ENCODE measurements around the gene MEX3D. TPM values are rescaled to one million over a fixed set of nuclear protein-coding genes. Genes with fewer than 3 reads are reported as not detected.

MEX3D gene
- total and polyA plus RNA-seq, 2 experiments from 2014 or later = 4.5 to 49.7 TPM

DNA sequence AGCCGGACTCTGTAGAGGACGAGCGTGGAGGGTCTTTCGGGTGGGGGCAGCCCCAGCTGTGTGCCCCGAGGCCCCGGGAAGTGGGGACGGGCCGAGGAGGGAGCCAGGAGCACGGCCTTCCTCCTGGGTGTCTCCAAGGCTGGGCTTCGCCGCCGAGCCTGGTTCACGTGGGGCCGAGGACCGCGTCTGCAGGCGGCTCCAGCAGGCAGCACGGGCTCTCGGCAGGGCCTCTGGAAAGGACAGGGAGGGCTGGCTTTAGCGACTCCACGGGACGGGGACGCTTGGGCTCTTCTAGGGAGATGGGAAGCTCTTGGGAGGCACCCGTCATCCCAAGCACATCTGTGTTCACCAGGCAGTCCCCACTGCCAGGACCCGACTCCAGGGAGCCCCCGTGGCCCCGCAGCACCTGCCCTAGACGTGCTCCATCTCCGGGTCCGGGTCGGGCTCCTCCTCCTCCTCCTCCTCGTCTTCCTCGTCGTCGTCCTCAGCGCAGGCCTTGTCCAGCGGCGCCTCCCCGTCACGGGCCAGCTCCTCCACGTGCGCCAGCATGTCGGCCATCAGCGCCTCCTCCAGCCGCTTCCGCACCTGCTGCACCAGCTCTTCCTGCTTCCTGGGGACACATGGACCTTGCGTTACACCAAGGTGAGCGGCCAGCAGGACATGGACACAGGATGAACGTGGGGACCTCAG lies 9.9 kb upstream of the MEX3D start:
- Histone ChIP-seq H3K4me1 (ENCODE audit: low read depth) (no peaks in the 10 kb centered on the region), H3K27me3 (no peaks in the 10 kb centered on the region), H3K4me3 (no peak overlapping the region), H3K36me3 (peaks cover 34% of the 10 kb centered on the region), H3K27ac (no peak overlapping the region), H3K9me3 (ENCODE audit: low read depth) (no peaks in the 10 kb centered on the region)
- TF ChIP-seq, protein P1, sequence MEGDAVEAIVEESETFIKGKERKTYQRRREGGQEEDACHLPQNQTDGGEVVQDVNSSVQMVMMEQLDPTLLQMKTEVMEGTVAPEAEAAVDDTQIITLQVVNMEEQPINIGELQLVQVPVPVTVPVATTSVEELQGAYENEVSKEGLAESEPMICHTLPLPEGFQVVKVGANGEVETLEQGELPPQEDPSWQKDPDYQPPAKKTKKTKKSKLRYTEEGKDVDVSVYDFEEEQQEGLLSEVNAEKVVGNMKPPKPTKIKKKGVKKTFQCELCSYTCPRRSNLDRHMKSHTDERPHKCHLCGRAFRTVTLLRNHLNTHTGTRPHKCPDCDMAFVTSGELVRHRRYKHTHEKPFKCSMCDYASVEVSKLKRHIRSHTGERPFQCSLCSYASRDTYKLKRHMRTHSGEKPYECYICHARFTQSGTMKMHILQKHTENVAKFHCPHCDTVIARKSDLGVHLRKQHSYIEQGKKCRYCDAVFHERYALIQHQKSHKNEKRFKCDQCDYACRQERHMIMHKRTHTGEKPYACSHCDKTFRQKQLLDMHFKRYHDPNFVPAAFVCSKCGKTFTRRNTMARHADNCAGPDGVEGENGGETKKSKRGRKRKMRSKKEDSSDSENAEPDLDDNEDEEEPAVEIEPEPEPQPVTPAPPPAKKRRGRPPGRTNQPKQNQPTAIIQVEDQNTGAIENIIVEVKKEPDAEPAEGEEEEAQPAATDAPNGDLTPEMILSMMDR (IDR thresholded peaks at IDR 0.05; ENCODE audit: low read depth, low read length) = no peak
- DNase-seq (ENCODE audit: low read depth in 1 of 2, low spot score in 1 of 2) = no peak

DNA sequence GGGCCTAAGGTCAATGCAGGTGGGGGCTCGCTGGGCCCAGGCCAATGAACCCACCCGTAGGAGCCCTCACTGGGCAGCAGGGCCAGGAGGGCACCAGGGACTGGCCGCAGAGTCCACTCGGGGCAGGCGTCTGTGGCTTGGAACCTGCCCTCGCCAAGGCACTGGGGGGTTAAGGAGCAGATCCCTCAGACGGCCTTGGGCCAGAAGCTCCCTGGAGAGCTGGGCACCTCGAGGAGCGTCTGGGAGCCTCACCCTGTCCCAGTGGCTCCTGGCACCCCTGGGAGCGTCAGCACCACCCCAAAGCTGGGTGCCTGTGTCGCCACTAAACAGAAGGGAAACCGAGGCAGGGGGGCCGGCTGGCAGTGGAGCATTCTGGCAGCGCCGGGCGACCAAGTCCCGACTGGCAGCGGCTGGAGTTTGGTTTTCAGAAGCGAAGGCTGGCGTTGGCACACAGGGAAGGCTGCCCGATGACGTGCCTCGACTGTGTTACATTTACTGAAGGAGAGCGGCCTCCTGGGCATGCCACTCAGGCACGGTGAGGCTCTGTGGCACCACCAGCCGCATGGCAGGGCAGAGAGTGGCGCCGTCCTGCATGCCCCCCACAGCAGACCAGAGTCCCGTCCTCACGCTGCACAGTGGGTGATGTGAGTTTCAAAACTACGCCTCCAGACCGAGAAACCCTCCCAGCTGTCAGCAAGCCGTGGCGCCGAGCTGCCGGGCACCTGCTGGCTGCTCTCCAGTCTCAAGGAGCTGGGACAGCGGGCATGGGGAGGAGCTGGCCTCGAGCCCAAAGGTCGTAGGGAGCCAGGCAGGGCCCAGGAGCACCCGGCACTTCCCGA lies 9.2 kb upstream of the MEX3D start:
- TF ChIP-seq, protein P1 (IDR thresholded peaks at IDR 0.05; ENCODE audit: low read depth, low read length) = no peak
- H3K4me1 ChIP-seq (ENCODE audit: low read depth) = no peaks in the 10 kb centered on the region
- H3K9me3 ChIP-seq (ENCODE audit: low read depth) = no peaks in the 10 kb centered on the region
- no peak overlapping the region for H3K27ac ChIP-seq
- no peak overlapping the region for H3K4me3 ChIP-seq
- H3K36me3 ChIP-seq = peaks cover 28% of the 10 kb centered on the region
- DNase-seq (ENCODE audit: low read depth in 1 of 2, low spot score in 1 of 2) = no peak
- no peaks in the 10 kb centered on the region for H3K27me3 ChIP-seq

DNA sequence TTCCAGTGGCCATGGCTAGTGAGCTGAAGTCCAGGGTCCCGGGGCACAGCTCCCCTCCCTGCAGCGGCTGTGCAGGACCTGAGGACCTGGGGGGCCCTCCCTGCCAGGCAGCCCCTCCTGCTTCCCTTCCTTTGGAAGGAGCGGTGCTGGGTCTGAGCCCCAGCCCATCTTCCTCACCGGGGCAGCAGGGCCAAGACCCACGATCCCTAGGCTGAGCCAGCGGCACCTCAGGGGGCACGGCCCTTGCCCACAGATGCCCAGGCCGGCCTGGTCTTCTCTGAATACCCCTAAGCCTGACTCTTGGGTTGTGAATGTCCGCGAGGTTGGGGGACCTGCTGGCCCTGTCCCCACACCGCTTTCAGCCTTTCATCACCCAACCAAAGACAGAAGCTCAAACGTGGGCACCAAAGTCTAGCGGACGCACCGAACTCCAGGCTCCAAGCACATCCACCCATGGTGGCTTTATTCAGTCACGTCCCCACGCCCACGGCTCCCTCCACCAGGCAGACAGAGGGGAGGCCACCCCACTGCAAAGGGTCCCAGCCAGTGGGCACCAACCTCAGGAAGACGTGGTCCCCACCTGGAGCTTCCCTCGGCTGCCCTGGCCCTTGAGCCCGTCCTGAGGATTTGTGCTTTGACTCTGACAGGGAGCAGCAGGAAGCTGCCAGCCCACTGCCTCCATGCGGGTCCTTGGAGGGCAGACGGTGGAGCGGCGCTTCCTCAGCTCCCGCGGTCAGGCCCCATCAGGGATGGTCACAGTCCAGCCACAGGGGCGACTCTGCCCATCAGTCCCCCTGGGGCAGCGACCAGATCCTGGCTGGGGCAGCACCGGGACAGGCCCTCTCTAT lies 8.3 kb upstream of the MEX3D start:
- no peaks in the 10 kb centered on the region for H3K27me3 ChIP-seq

DNA sequence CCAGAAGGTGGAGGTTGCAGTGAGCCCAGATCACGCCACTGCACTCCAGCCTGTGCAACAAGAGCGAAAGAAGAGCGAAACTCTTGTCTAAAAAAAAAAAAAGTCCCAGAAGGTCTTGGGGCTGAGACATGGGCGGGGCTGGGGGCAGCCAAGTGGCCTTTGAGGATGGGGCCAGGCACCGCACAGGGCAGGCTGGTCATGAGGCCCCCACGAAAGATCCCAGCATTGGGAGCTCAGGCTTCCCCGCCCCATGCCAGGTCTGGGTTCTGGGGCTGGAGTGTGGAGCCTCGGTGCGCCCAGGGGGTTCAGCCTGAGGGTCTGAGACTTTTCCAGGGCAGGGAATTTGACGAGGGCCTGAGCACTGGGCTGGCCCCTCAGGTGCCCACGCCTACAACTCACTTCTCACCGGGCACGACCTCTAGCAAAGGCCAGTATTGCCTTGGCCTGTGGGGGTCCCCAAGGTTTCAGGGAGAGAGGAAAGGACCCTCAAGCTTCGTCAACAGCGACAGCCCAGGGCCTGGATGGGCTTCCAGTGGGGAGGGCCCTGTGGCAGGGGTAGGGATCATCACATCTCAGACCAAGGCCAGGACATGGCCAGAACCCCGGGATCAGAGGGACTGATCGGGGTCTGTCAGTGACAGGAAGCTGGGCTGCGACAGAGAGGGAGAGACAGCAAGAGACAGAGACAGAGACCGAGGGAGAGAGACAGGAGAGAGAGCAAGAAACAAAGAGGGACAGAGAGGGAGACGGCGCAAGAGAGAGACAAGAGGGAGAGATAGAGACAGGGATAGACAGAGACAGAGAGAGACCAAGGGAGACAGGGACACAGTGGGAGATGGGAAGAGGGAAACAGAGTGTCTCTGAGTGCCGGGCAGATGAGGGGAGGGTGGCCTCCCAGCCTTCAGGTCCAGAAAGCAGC lies 7.5 kb upstream of the MEX3D start:
- Histone ChIP-seq H3K4me1 (ENCODE audit: low read depth) (no peaks in the 10 kb centered on the region), H3K27ac (peak overlapping the region; percentile 51), H3K4me3 (no peak overlapping the region), H3K36me3 (peaks cover 15% of the 10 kb centered on the region), H3K27me3 (no peaks in the 10 kb centered on the region), H3K9me3 (ENCODE audit: low read depth) (no peaks in the 10 kb centered on the region)
- DNase-seq (ENCODE audit: low read depth in 1 of 2, low spot score in 1 of 2) = no peak
- TF ChIP-seq, protein P1 (IDR thresholded peaks at IDR 0.05; ENCODE audit: low read depth, low read length) = no peak

More for the DNA sequence above, 8.3 kb upstream of the MEX3D start:
- H3K4me1 ChIP-seq (ENCODE audit: low read depth) = no peaks in the 10 kb centered on the region
- H3K4me3 ChIP-seq = no peak overlapping the region
- H3K36me3 ChIP-seq = peaks cover 23% of the 10 kb centered on the region
- TF ChIP-seq, protein P1 (IDR thresholded peaks at IDR 0.05; ENCODE audit: low read depth, low read length) = no peak
- H3K9me3 ChIP-seq (ENCODE audit: low read depth) = no peaks in the 10 kb centered on the region
- H3K27ac ChIP-seq = no peak overlapping the region
- no peak for DNase-seq (ENCODE audit: low read depth in 1 of 2, low spot score in 1 of 2)
